HG02870 (cell line): Measurements from ENCODE around the gene OR10C1.
"Not testable (repeated sequence)": the region's sequence is repeated elsewhere in the genome, so short reads cannot be mapped to it uniquely, and the experiment has no call there.

Experiments
- ATAC-seq: cut with Tn5 transposase; IDR thresholded peaks from one replicate; pipeline ENCODE4 v1.9.1; 2021; ENCODE audit warnings: mild to moderate bottlenecking, moderate library complexity; ENCODE audit not compliant: unreplicated experiment

OR10C1 gene

GRCh38 chr6:29439006-29439405 lies at the start of gene OR10C1:
Gene OR10C1 (plus strand): TSS chr6:29439306. CDS start chr6:29440016, 710 bp downstream.
- no peak for ATAC-seq

GRCh38 chr6:29395331-29395730 lies 43.8 kb upstream of the OR10C1 start, which contains the start of gene OR12D2:
Gene OR12D2 (plus strand): TSS chr6:29395631. CDS start chr6:29396700, 1,069 bp downstream.
- ATAC-seq, result no peak

- ATAC-seq, result no peak
Measured at GRCh38 chr6:29399525-29399924, 39.6 kb upstream of the OR10C1 start.

GRCh38 chr6:29403801-29404200 lies 35.3 kb upstream of the OR10C1 start:
- no peak for ATAC-seq

- ATAC-seq, result no peak
Measured at GRCh38 chr6:29414588-29414987, 24.5 kb upstream of the OR10C1 start, which contains the start of gene OR12D1. Gene OR12D1 (plus strand): TSS chr6:29414928.

GRCh38 chr6:29419516-29419915 lies 19.6 kb upstream of the OR10C1 start:
- no peak for ATAC-seq

- no peak for ATAC-seq
Measured at GRCh38 chr6:29424168-29424567, 14.9 kb upstream of the OR10C1 start.

GRCh38 chr6:29424575-29424974 lies 14.5 kb upstream of the OR10C1 start:
- no peak for ATAC-seq

- no peak for ATAC-seq
Measured at GRCh38 chr6:29425075-29425474, 14.0 kb upstream of the OR10C1 start.

- ATAC-seq, result no peak
Measured at GRCh38 chr6:29426654-29427053, 12.5 kb upstream of the OR10C1 start.

GRCh38 chr6:29436730-29437129 lies 2.4 kb upstream of the OR10C1 start:
- ATAC-seq, result not testable (repeated sequence)

GRCh38 chr6:29442719-29443118 lies 3.6 kb downstream of the OR10C1 start:
- ATAC-seq, result no peak

GRCh38 chr6:29444031-29444430 lies 4.9 kb downstream of the OR10C1 start:
- ATAC-seq, result not testable (repeated sequence)

GRCh38 chr6:29447670-29448069 lies 8.6 kb downstream of the OR10C1 start:
- ATAC-seq, result no peak

- no peak for ATAC-seq
Measured at GRCh38 chr6:29451471-29452193, 12.5 kb downstream of the OR10C1 start.

- no peak for ATAC-seq
Measured at GRCh38 chr6:29456971-29457370, 17.9 kb downstream of the OR10C1 start, which contains the start of the genes OR11A1 and OR2H1. Gene OR11A1 (minus strand): TSS chr6:29457071. CDS start chr6:29427641, 29,430 bp downstream. Gene OR2H1 (plus strand): TSS chr6:29457155. CDS start chr6:29461770, 4,615 bp downstream.

- no peak for ATAC-seq
Measured at GRCh38 chr6:29461021-29461814, 22.1 kb downstream of the OR10C1 start.

- ATAC-seq, result no peak
Measured at GRCh38 chr6:29462022-29462421, 22.9 kb downstream of the OR10C1 start.

- no peak for ATAC-seq
Measured at GRCh38 chr6:29465279-29465678, 26.2 kb downstream of the OR10C1 start.

- no peak for ATAC-seq
Measured at GRCh38 chr6:29465801-29466200, 26.7 kb downstream of the OR10C1 start.

- ATAC-seq, result no peak
Measured at GRCh38 chr6:29466241-29466640, 27.1 kb downstream of the OR10C1 start.

GRCh38 chr6:29474996-29475395 lies 35.9 kb downstream of the OR10C1 start:
- ATAC-seq, result no peak
